NCI-H2196 treated with DMSO at 0.1 percent for 48 hours (cell line): ENCODE data around the gene SFTPA2.
"Not testable (repeated sequence)": the region's sequence is repeated elsewhere in the genome, so short reads cannot be mapped to it uniquely, and the experiment has no call there.

Experiments
- DNase-seq: peaks from one replicate; lab custom pipeline; 2025; ENCODE audit not compliant: unreplicated experiment; lab: John Stamatoyannopoulos, UW

The SFTPA2 gene

DNA sequence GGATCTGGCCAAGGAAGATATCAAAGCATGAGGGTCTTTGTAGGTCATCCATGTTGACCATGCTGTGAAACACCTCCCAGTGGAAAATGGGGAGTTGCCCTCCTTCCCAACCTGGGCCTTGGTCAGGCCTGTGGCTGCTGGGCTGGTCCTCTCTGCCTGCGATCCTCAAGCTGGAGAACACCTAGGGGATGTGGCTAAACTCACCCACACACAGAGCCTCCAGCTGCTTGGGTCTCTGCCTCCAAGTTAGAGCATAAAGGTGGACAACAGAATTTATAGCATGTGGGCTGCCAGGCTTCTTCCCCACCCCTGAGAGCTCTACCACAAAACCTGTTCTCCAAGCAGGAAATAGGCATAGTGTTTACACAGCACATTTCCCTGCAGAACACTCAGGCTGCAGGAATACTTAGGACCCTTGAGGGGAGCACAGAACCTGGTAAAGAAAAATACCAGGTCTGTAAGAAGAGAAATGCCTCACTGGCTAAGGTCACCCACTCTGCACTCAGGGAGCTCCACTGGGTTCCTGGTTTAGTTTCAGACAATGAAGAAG, at the start of gene SFTPA2:
SFTPA2 (minus strand) TSS at position 248 of the 550 bp plus-strand sequence. CDS start 924 bp downstream, outside the sequence.
- DNase-seq: no peak

GRCh38 chr10:79608505-79609375, 48.5 kb upstream of the SFTPA2 start:
- no peak for DNase-seq

DNA sequence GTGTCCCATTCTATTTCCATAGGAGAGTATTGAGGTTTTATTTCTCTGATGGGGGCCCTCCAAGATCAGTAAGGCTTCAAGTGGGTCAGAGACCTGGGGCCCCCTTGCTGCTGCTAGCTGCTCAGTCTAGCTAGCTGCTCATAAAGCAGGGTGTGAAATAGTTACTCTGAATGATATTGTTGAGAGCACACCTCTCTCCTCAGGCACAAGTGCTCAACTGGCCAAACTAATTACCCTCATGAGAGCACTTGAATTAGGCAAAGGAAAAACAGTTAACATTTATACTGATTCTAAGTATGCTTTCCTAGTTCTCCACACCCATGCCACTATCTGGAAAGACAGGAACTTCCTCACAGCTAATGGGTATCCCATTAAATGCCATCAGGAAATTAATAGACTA, 45.1 kb upstream of the SFTPA2 start:
- DNase-seq: no peak

GRCh38 chr10:79604294-79604693, 44.1 kb upstream of the SFTPA2 start:
- no peak for DNase-seq

- no peak for DNase-seq
Observed at GRCh38 chr10:79602953-79603352, 42.7 kb upstream of the SFTPA2 start.

DNA sequence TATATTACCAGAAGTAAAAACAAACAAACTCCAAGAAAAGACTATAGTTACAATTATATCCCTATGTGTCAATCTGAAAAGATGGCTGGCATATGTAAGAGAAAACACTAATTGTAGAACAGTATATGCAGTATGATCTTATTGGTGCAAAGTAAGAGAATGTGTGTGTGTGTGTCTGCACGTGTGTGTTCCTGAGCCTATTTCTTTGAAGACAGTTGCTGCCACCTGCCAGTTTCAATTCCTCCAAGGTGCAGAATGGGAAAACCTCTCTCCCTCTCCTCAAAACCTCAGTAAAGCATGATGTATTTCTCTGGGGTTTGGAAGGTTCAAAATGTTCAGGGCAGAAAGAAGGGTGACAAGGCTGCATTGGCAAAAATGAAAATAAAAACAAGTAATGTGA, 41.7 kb upstream of the SFTPA2 start:
- DNase-seq: no peak

- DNase-seq: not testable (repeated sequence)
Observed at GRCh38 chr10:79599644-79600043, 39.4 kb upstream of the SFTPA2 start.

GRCh38 chr10:79595510-79595909, 35.3 kb upstream of the SFTPA2 start:
- no peak for DNase-seq

- not testable (repeated sequence) for DNase-seq
Observed at GRCh38 chr10:79594565-79594964, 34.4 kb upstream of the SFTPA2 start.

DNA sequence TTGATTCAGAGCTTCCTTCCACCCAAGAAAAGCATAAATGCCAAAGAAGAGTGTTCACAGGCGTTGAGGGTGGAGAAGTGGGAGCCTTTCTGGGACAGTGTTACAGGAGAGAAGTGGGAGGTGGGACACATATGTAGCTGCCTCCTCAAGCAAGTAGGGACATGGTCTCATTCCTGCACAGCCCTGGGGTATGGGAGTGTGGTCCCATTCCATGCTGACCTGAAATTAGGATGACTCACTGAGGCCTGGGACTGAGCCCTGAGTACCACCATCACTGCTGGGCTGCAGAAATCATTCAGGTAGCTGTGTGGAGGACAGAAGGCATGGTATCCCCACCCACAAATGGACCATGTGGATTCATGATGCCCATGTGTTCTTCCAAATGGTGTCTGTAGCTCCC, 33.2 kb upstream of the SFTPA2 start:
- no peak for DNase-seq

GRCh38 chr10:79588800-79589199, 28.6 kb upstream of the SFTPA2 start:
- no peak for DNase-seq

DNA sequence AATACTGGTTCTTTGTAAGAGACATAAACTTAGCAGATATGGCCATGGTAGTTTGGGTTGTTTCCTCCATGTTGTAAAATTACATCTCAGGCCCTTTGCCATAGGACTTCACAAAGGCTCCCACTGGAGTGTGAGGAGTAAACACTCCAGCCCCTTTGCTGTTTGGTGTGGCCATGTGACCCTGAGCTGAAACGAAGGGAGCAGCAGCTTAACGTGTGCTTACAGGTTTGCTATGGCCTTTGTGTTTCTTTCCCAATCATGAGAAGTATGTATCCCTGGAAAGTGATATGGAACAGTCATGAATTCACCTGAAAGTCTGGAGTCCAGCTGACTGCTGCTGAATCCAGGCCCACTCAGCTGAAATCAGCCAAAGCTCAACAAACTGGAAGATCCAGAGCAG, 26.7 kb upstream of the SFTPA2 start:
- DNase-seq: no peak

GRCh38 chr10:79585870-79586527, 25.8 kb upstream of the SFTPA2 start:
- DNase-seq: no peak

GRCh38 chr10:79583488-79584024, 23.3 kb upstream of the SFTPA2 start:
- no peak for DNase-seq

DNA sequence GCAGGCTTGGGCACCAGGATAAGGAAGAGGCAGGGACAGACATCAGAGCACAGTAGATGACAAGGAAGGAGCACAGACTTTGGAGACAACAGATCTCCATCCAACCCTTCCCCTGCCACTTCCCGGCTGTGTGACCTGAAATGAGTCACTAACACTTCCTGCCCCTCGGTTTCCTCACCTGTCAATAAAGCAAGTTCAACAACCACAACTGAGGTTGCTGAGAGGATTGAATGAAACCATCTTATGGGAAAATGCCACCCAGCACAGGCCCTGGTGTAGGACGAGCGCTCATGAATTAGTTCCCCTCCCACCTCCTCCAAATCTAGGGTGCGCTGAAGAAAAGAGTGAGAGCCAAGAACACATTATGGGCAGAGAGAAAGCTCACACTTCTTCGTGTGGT, 22.7 kb upstream of the SFTPA2 start:
- not testable (repeated sequence) for DNase-seq

DNA sequence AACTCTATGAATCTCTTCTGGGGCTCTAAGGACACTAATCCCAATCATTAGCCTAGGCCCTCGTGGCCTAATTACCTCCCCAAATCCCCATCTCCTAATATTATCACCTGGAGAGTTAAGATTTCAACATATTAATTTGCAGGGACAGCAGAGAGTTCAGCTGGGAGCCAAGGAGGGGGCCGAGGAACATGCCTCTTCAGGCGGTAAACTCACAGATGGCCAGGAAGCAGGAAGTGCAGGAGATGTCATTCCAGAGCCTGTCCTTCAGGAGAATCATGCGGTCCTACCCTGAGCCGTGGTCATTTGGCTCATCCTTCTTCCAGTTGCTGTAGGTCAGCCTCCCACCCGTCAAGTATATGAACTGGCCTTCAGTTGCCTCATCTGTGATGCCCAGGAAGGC, 21.9 kb upstream of the SFTPA2 start:
- DNase-seq: no peak

GRCh38 chr10:79581044-79581443, 20.8 kb upstream of the SFTPA2 start:
- no peak for DNase-seq

- no peak for DNase-seq
Observed at GRCh38 chr10:79579361-79579760, 19.2 kb upstream of the SFTPA2 start.

- not testable (repeated sequence) for DNase-seq
Observed at GRCh38 chr10:79570624-79571023, 10.4 kb upstream of the SFTPA2 start.

DNA sequence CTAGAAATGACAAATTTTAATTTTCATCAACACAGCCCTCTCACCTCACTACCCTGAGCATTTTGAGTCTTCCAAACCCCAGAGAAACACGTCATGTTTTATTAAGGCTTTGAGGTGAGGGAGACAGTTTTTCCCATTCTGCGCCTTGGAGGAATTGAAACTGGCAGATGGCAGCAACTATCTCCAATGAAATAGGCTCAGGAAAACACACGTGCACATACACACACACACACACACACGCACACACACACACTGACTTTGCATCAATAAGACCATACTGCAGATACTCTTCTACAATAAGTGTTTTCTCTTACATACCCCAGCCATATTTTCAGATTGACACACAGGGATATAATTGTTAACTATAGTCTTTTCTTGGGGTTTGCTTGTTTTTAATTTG, 3.2 kb upstream of the SFTPA2 start:
- no peak for DNase-seq

- DNase-seq: no peak
Observed at GRCh38 chr10:79562135-79562756, 2.0 kb upstream of the SFTPA2 start.
